HepG2 (cell line): ENCODE measurements around the gene PNP. TPM values are rescaled to one million over a fixed set of nuclear protein-coding genes. Genes with fewer than 3 reads are reported as not detected.

Source experiments
- ATAC-seq: fragments of 200-7000 bp; cut with Tn5 transposase; 3 replicates; pipeline ENCODE4 v1.9.1; 2020; ENCODE audit warnings: mild to moderate bottlenecking, moderate library complexity
- BruUV-seq: library from RNA; stranded (reverse); fragments of 400-500 nt; replicated peaks from 2 replicates; lab custom pipeline; 2021; lab: Mats Ljungman, UMichigan
- CTCF ChIA-PET: fragments of 300-600 bp; formaldehyde crosslinking; extraction: SDS; loops from one replicate; lab custom pipeline; 2021; ENCODE audit warnings: low total read pairs, inconsistent platforms, low intra/inter-chr PET ratio; lab: Yijun Ruan, JAX
- POLR2A ChIA-PET: fragments of 350-600 bp; sonication (Branson Sonifier 250); formaldehyde crosslinking; loops from one replicate; lab custom pipeline; 2020; ENCODE audit warnings: antibody characterized with exemption, inconsistent platforms; lab: Yijun Ruan, JAX
- DNase-seq: peaks from one replicate; pipeline ENCODE4 v3.0.0-alpha.2; 2015; ENCODE audit warnings: low spot score
- FAIRE-seq: peaks from 3 replicates; lab custom pipeline; 2011; peaks lifted over from hg19 to GRCh38; lab: Jason Lieb, UNC
- H2AFZ ChIP-seq: one replicate; pipeline ENCODE4 v1.6.1; 2011; ENCODE audit warnings: low read length, inconsistent platforms
- H3K27ac ChIP-seq: fragments of 300-600 bp; 3 replicates; pipeline ENCODE4 v1.8.0; 2011; ENCODE audit warnings: mixed run types, mild to moderate bottlenecking, mixed read lengths, low read length, inconsistent platforms; ENCODE audit not compliant: insufficient read depth; ENCODE audit errors: extremely low read length
- H3K27me3 ChIP-seq, 2 experiments: fragments of 200-600 bp in 1 of 2; 2 replicates in 1 of 2; 3 replicates in 1 of 2; pipeline versions ENCODE4 v1.6.0 to v1.8.0; 2011; ENCODE audit warnings: low read length in 2 of 2, mild to moderate bottlenecking in 2 of 2, moderate library complexity in 2 of 2, inconsistent platforms in 1 of 2; ENCODE audit not compliant: insufficient read depth in 2 of 2, control insufficient read depth in 1 of 2
- H3K36me3 ChIP-seq, 2 experiments: fragments of 200-600 bp in 1 of 2; replicated peaks in 1 of 2; 2 replicates in 1 of 2; 3 replicates in 1 of 2; pipeline versions ENCODE4 v1.5.1 to v1.8.0; 2011; ENCODE audit warnings: low read length in 2 of 2, inconsistent platforms in 1 of 2; ENCODE audit not compliant: insufficient read depth in 2 of 2, control insufficient read depth in 1 of 2
- H3K4me1 ChIP-seq: 2 replicates; pipeline ENCODE4 v1.5.1; 2012; ENCODE audit warnings: low read length, inconsistent platforms; ENCODE audit not compliant: insufficient read depth
- H3K4me2 ChIP-seq: 2 replicates; pipeline ENCODE4 v1.6.0; 2011; ENCODE audit warnings: low read depth, low read length, inconsistent platforms
- H3K4me3 ChIP-seq, 3 experiments: fragments of 200-600 bp in 1 of 3; sonication (generic), shearing (Covaris generic) in 1 of 3; replicated peaks in 1 of 3; 2 replicates each; pipeline ENCODE4 v1.5.1; 2011 to 2016; ENCODE audit warnings: low read length in 3 of 3, inconsistent platforms in 2 of 3, low read depth in 2 of 3, mild to moderate bottlenecking in 2 of 3, control low read depth in 1 of 3, mixed read lengths in 1 of 3; ENCODE audit not compliant: insufficient read depth in 1 of 3
- H3K79me2 ChIP-seq: one replicate; pipeline ENCODE4 v1.6.1; 2011; ENCODE audit warnings: low read length, inconsistent platforms; ENCODE audit not compliant: insufficient read depth
- H3K9ac ChIP-seq: 2 replicates; pipeline ENCODE4 v1.6.0; 2011; ENCODE audit warnings: mild to moderate bottlenecking, low read depth, low read length, inconsistent platforms; ENCODE audit not compliant: insufficient read depth
- H3K9me3 ChIP-seq: 2 replicates; pipeline ENCODE4 v1.5.1; 2012; ENCODE audit warnings: mild to moderate bottlenecking, low read length
- H4K20me1 ChIP-seq: 2 replicates; pipeline ENCODE4 v1.6.0; 2011; ENCODE audit warnings: inconsistent platforms, mild to moderate bottlenecking, low read length, moderate library complexity; ENCODE audit not compliant: insufficient read depth
- ATAD3A ChIP-seq: sonication (generic); formaldehyde crosslinking; IDR thresholded peaks from 2 replicates; pipeline ENCODE4 v1.4.0; 2020; ENCODE audit warnings: missing genetic modification reagents
- CHCHD3 ChIP-seq: sonication (generic); formaldehyde crosslinking; IDR thresholded peaks from 2 replicates; pipeline ENCODE4 v1.8.0; 2022; ENCODE audit warnings: mild to moderate bottlenecking, missing genetic modification reagents, moderate library complexity
- FOXP1 ChIP-seq, 2 experiments: fragments of 450-650 bp in 1 of 2; IDR thresholded peaks; 2 replicates each; pipeline ENCODE4 v1.6.1; 2017 to 2018; ENCODE audit warnings: antibody characterized with exemption in 1 of 2
- MAFK ChIP-seq, 2 experiments: IDR thresholded peaks in 1 of 2; conservative IDR thresholded peaks in 1 of 2; 2 replicates each; pipeline ENCODE4 v1.6.1; 2011; ENCODE audit warnings: improper control_type of control experiment in 2 of 2, low read length in 2 of 2
- NFE2L2 ChIP-seq: fragments of 150-350 bp; IDR thresholded peaks from 2 replicates; pipeline ENCODE4 v1.6.1; 2014; ENCODE audit warnings: low read length
- NFKB2 ChIP-seq: sonication (generic); formaldehyde crosslinking; IDR thresholded peaks from 2 replicates; pipeline ENCODE4 v1.4.0; 2020; ENCODE audit warnings: missing genetic modification reagents, borderline replicate concordance
- NFKBIZ ChIP-seq: IDR thresholded peaks from 2 replicates; pipeline ENCODE4 v1.6.1; 2018; ENCODE audit warnings: missing genetic modification reagents, missing compliant biosample characterization
- PCBP2 ChIP-seq: fragments of 200-400 bp; formaldehyde crosslinking; optimal IDR thresholded peaks from 2 replicates; pipeline ENCODE3; 2018; ENCODE audit warnings: low read length, low read depth; ENCODE audit not compliant: poor library complexity, severe bottlenecking
- PITX1 ChIP-seq: sonication (generic); formaldehyde crosslinking; IDR thresholded peaks from 2 replicates; pipeline ENCODE4 v1.5.1; 2020; ENCODE audit warnings: mild to moderate bottlenecking, missing genetic modification reagents
- TEAD2 ChIP-seq: sonication (generic); formaldehyde crosslinking; IDR thresholded peaks from 2 replicates; pipeline ENCODE4 v1.9.0; 2021; ENCODE audit warnings: missing genetic modification reagents
- XRCC5 ChIP-seq: fragments of 200-400 bp; formaldehyde crosslinking; optimal IDR thresholded peaks from 2 replicates; pipeline ENCODE3; 2017; ENCODE audit warnings: mild to moderate bottlenecking, low read length
- ZBTB8A ChIP-seq: sonication (generic); formaldehyde crosslinking; IDR thresholded peaks from 2 replicates; pipeline ENCODE4 v1.4.0; 2020; ENCODE audit warnings: mild to moderate bottlenecking, low read depth, missing genetic modification reagents, borderline replicate concordance
- ZNF562 ChIP-seq: sonication (generic); formaldehyde crosslinking; IDR thresholded peaks from 2 replicates; pipeline ENCODE4 v1.8.0; 2022; ENCODE audit warnings: missing genetic modification reagents, borderline replicate concordance
- ZSCAN12 ChIP-seq: sonication (generic); formaldehyde crosslinking; IDR thresholded peaks from 2 replicates; pipeline ENCODE4 v1.9.0; 2021; ENCODE audit warnings: mild to moderate bottlenecking, missing genetic modification reagents
- WGBS: methylation state at CpG from one replicate; pipeline ENCODE4 v1.1.6; 2017; ENCODE audit warnings: low lambda C conversion rate; 5-methylcytosine and 5-hydroxymethylcytosine counted together
- in situ Hi-C: cut with HindIII; loops from 2 replicates; pipeline ENCODE4 v1.10.0; 2017; ENCODE audit warnings: low pct_unique_long_range_greater_than_20kb; ENCODE audit not compliant: extremely low pct_ligation_motif_present
- intact Hi-C: fragments of 100-400 bp; cut with micrococcal nuclease; formaldehyde crosslinking; loops from one replicate; pipeline ENCODE4 v1.10.0; 2022; ENCODE audit not compliant: unreplicated experiment
- polyA plus RNA-seq, 8 experiments: library from polyadenylated mRNA; depleted of rRNA in 3 of 8; stranded (reverse) in 7 of 8; unstranded in 1 of 8; fragments of >200 nt; fragmentation: Illumina TruSeq in 4 of 8; extraction: Trizol in 4 of 8; gene quantifications; 2 replicates each; pipeline versions ENCODE4 v1.2.1 to v1.2.3, GENCODE V29; 2011 to 2016; ENCODE audit warnings: low read depth in 4 of 8, missing spikeins in 1 of 8, mixed read lengths in 1 of 8; ENCODE audit not compliant: insufficient read depth in 1 of 8
- total RNA-seq, 5 experiments: library from RNA; depleted of rRNA; stranded (reverse); fragments of >200 nt; fragmentation: Illumina TruSeq; extraction: Trizol; gene quantifications; 2 replicates each; pipeline ENCODE4 v1.2.3, GENCODE V29; 2016; ENCODE audit warnings: low read depth in 1 of 5
- TF ChIP-seq, protein P1 (sequence below): sonication (generic); formaldehyde crosslinking; IDR thresholded peaks from 2 replicates; pipeline ENCODE4 v1.5.0; 2020; ENCODE audit warnings: mild to moderate bottlenecking, missing genetic modification reagents
- TF ChIP-seq, protein P2 (sequence below): sonication (generic); formaldehyde crosslinking; IDR thresholded peaks from 2 replicates; pipeline ENCODE4 v1.4.0; 2020; ENCODE audit warnings: missing genetic modification reagents, borderline replicate concordance
- TF ChIP-seq, protein P3 (sequence below): sonication (generic); formaldehyde crosslinking; IDR thresholded peaks from 2 replicates; pipeline ENCODE4 v1.5.0; 2020; ENCODE audit warnings: missing genetic modification reagents

The PNP gene
- total and polyA plus RNA-seq, 2 of the 13 experiments (the other 11 are each of a cell fraction or from before 2014, with no cell fraction given): 45.4 to 74.8 TPM

DNA sequence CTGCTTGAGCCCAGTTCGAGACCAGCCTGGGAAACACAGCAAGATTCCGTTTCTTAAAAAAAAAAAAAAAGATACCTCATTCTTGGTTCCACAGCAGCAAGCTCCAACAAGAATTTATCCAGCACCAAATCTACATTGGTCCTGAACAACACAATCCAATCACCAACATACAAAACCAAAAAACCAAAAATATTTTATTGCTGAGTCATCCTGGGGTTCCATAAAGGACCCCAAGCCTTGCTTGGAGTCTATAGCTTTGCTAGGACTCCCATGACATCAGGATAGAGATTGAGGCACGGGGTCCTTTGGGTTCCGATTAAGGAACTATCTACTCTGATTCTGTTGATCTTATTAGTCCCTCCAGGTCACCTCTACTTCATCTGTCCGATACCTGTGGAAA, 22.3 kb upstream of the PNP start:
- peaks cover 22 to 61% of the 10 kb centered on the region in 2 experiments for H3K36me3 ChIP-seq
- H3K4me2 ChIP-seq: no peak overlapping the region
- ChIA-PET CTCF (no interaction called here), POLR2A (interaction anchor here (3.3 kb wide), 1 partner anchor 8 kb away, joined by 18 read pairs; the partner anchor contains the start of genes APEX1 and OSGEP)
- H3K27ac ChIP-seq: peak overlapping the region; percentile 31
- intact Hi-C loops: no loop called here
- no peak overlapping the region for H3K9ac ChIP-seq
- no peaks in the 10 kb centered on the region for H3K79me2 ChIP-seq
- TF ChIP-seq ATAD3A: no peak
- no peak for TF ChIP-seq ZNF562
- no peak for TF ChIP-seq ZSCAN12 (CRISPR knock-in tag)
- no peak for TF ChIP-seq XRCC5
- no peak for TF ChIP-seq NFKBIZ (CRISPR knock-in tag)
- TF ChIP-seq, protein P1, sequence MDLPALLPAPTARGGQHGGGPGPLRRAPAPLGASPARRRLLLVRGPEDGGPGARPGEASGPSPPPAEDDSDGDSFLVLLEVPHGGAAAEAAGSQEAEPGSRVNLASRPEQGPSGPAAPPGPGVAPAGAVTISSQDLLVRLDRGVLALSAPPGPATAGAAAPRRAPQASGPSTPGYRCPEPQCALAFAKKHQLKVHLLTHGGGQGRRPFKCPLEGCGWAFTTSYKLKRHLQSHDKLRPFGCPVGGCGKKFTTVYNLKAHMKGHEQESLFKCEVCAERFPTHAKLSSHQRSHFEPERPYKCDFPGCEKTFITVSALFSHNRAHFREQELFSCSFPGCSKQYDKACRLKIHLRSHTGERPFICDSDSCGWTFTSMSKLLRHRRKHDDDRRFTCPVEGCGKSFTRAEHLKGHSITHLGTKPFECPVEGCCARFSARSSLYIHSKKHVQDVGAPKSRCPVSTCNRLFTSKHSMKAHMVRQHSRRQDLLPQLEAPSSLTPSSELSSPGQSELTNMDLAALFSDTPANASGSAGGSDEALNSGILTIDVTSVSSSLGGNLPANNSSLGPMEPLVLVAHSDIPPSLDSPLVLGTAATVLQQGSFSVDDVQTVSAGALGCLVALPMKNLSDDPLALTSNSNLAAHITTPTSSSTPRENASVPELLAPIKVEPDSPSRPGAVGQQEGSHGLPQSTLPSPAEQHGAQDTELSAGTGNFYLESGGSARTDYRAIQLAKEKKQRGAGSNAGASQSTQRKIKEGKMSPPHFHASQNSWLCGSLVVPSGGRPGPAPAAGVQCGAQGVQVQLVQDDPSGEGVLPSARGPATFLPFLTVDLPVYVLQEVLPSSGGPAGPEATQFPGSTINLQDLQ: no peak
- no peak for TF ChIP-seq ZBTB8A (CRISPR knock-in tag)
- peak; percentile 69 to 76 for TF ChIP-seq MAFK (conservative IDR thresholded peaks at IDR 0.05 in 1 of 2, IDR thresholded peaks at IDR 0.05 in 1 of 2; ENCODE audit: low read length in 2 of 2)
- TF ChIP-seq PCBP2: no peak
- no peak for TF ChIP-seq FOXP1 (IDR thresholded peaks at IDR 0.05)
- TF ChIP-seq FOXP1 (CRISPR knock-in tag; IDR thresholded peaks at IDR 0.05): no peak
- TF ChIP-seq PITX1 (CRISPR knock-in tag): no peak
- TF ChIP-seq TEAD2 (CRISPR knock-in tag): no peak
- TF ChIP-seq NFKB2: no peak
- no peak for TF ChIP-seq CHCHD3 (CRISPR knock-in tag)
- TF ChIP-seq, protein P2, sequence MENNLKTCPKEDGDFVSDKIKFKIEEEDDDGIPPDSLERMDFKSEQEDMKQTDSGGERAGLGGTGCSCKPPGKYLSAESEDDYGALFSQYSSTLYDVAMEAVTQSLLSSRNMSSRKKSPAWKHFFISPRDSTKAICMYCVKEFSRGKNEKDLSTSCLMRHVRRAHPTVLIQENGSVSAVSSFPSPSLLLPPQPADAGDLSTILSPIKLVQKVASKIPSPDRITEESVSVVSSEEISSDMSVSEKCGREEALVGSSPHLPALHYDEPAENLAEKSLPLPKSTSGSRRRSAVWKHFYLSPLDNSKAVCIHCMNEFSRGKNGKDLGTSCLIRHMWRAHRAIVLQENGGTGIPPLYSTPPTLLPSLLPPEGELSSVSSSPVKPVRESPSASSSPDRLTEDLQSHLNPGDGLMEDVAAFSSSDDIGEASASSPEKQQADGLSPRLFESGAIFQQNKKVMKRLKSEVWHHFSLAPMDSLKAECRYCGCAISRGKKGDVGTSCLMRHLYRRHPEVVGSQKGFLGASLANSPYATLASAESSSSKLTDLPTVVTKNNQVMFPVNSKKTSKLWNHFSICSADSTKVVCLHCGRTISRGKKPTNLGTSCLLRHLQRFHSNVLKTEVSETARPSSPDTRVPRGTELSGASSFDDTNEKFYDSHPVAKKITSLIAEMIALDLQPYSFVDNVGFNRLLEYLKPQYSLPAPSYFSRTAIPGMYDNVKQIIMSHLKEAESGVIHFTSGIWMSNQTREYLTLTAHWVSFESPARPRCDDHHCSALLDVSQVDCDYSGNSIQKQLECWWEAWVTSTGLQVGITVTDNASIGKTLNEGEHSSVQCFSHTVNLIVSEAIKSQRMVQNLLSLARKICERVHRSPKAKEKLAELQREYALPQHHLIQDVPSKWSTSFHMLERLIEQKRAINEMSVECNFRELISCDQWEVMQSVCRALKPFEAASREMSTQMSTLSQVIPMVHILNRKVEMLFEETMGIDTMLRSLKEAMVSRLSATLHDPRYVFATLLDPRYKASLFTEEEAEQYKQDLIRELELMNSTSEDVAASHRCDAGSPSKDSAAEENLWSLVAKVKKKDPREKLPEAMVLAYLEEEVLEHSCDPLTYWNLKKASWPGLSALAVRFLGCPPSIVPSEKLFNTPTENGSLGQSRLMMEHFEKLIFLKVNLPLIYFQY: no peak
- peak; percentile 96 for TF ChIP-seq NFE2L2
- TF ChIP-seq, protein P3, sequence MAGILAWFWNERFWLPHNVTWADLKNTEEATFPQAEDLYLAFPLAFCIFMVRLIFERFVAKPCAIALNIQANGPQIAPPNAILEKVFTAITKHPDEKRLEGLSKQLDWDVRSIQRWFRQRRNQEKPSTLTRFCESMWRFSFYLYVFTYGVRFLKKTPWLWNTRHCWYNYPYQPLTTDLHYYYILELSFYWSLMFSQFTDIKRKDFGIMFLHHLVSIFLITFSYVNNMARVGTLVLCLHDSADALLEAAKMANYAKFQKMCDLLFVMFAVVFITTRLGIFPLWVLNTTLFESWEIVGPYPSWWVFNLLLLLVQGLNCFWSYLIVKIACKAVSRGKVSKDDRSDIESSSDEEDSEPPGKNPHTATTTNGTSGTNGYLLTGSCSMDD (CRISPR knock-in tag): no peak
- no peaks in the 10 kb centered on the region for H3K9me3 ChIP-seq
- H3K27me3 ChIP-seq: no peaks in the 10 kb centered on the region
- H4K20me1 ChIP-seq: no peaks in the 10 kb centered on the region
- H3K4me3 ChIP-seq: no peak overlapping the region
- FAIRE-seq (no peak), ATAC-seq (no peak), DNase-seq (no peak)
- no peak overlapping the region for H2AFZ ChIP-seq
- over 99% methylated on average over 5 of the region's 5 CpGs for WGBS
- in situ Hi-C loops: no loop called here
- peaks cover 18% of the 10 kb centered on the region for H3K4me1 ChIP-seq
- BruUV-seq: no TSS peak
